Mesendoderm (in vitro differentiated cells): ENCODE measurements around the gene TARS1.

Experiments
- DNase-seq: peaks from one replicate; pipeline ENCODE4 v3.0.0; 2013
- H2AK5ac ChIP-seq: 2 replicates; pipeline ENCODE4 v1.6.1; 2013; ENCODE audit warnings: low read length, inconsistent platforms
- H2BK120ac ChIP-seq: 2 replicates; pipeline ENCODE4 v1.6.1; 2013; ENCODE audit warnings: low read depth, mild to moderate bottlenecking, low read length, moderate library complexity, mixed read lengths
- H2BK15ac ChIP-seq: replicated peaks from 2 replicates; pipeline ENCODE4 v1.6.1; 2013; ENCODE audit warnings: low read depth, mild to moderate bottlenecking, moderate library complexity
- H2BK5ac ChIP-seq: 2 replicates; pipeline ENCODE4 v1.6.1; 2013; ENCODE audit warnings: low read length, inconsistent platforms
- H3K18ac ChIP-seq: 2 replicates; pipeline ENCODE4 v1.6.1; 2013; ENCODE audit warnings: mild to moderate bottlenecking, low read length, mixed read lengths
- H3K23ac ChIP-seq: one replicate; pipeline ENCODE4 v1.6.1; 2013; ENCODE audit warnings: low read length
- H3K27ac ChIP-seq: 2 replicates; pipeline ENCODE4 v1.5.1; 2013; ENCODE audit warnings: low read depth, mild to moderate bottlenecking, inconsistent platforms, low read length, moderate library complexity
- H3K27me3 ChIP-seq: 2 replicates; pipeline ENCODE4 v1.6.1; 2013; ENCODE audit warnings: low read length, control low read depth, mild to moderate bottlenecking, inconsistent platforms; ENCODE audit not compliant: insufficient read depth, poor library complexity
- H3K36me3 ChIP-seq: 2 replicates; pipeline ENCODE4 v1.6.1; 2013; ENCODE audit warnings: low read length, inconsistent platforms; ENCODE audit not compliant: control insufficient read depth, insufficient read depth
- H3K4ac ChIP-seq: one replicate; pipeline ENCODE4 v1.6.1; 2013; ENCODE audit warnings: low read depth, mild to moderate bottlenecking, low read length, moderate library complexity
- H3K4me1 ChIP-seq: 2 replicates; pipeline ENCODE4 v1.6.1; 2013; ENCODE audit warnings: low read depth, low read length, inconsistent platforms; ENCODE audit not compliant: control insufficient read depth
- H3K4me2 ChIP-seq: 2 replicates; pipeline ENCODE4 v1.6.1; 2013; ENCODE audit warnings: low read length
- H3K4me3 ChIP-seq: 2 replicates; pipeline ENCODE4 v1.5.1; 2013; ENCODE audit warnings: mild to moderate bottlenecking, low read length
- H3K56ac ChIP-seq: one replicate; pipeline ENCODE4 v1.6.1; 2013; ENCODE audit warnings: low read length
- H3K79me1 ChIP-seq: 2 replicates; pipeline ENCODE4 v1.6.1; 2013; ENCODE audit warnings: low read length, inconsistent platforms
- H3K79me2 ChIP-seq: 2 replicates; pipeline ENCODE4 v1.6.1; 2013; ENCODE audit warnings: mild to moderate bottlenecking, low read length; ENCODE audit not compliant: control insufficient read depth, insufficient read depth
- H3K9ac ChIP-seq: 2 replicates; pipeline ENCODE4 v1.6.1; 2013; ENCODE audit warnings: low read length, inconsistent platforms
- H4K5ac ChIP-seq: one replicate; pipeline ENCODE4 v1.6.1; 2013; ENCODE audit warnings: low read length
- H4K8ac ChIP-seq: one replicate; pipeline ENCODE4 v1.6.1; 2013; ENCODE audit warnings: low read depth, mild to moderate bottlenecking, control low read depth, low read length, moderate library complexity
- WGBS: extraction: QIAGEN DNeasy Blood & Tissue Kit; methylation state at CpG from one replicate; pipeline ENCODE4 v1.1.7; 2013; ENCODE audit warnings: low lambda C conversion rate, missing lambda C conversion rate; ENCODE audit not compliant: insufficient coverage; ENCODE audit errors: extremely low coverage; 5-methylcytosine and 5-hydroxymethylcytosine counted together

TARS1 gene

GRCh38 chr5:33462456-33462855 is 21.7 kb downstream of the TARS1 start:
- H3K4me1 ChIP-seq = no peaks in the 10 kb centered on the region
- H4K8ac ChIP-seq = no peak overlapping the region
- no peak overlapping the region for H3K56ac ChIP-seq
- H3K79me1 ChIP-seq = peaks cover 4% of the 10 kb centered on the region
- H3K9ac ChIP-seq = no peak overlapping the region
- no peak overlapping the region for H3K23ac ChIP-seq
- no peak overlapping the region for H3K4me2 ChIP-seq
- H2AK5ac ChIP-seq = no peak overlapping the region
- H3K4ac ChIP-seq = no peak overlapping the region
- DNase-seq = no peak
- H2BK5ac ChIP-seq = no peak overlapping the region
- H4K5ac ChIP-seq = no peak overlapping the region
- no peak overlapping the region for H3K4me3 ChIP-seq
- H3K27me3 ChIP-seq = no peaks in the 10 kb centered on the region
- no peaks in the 10 kb centered on the region for H3K79me2 ChIP-seq
- no peak overlapping the region for H2BK120ac ChIP-seq
- no peak overlapping the region for H2BK15ac ChIP-seq
- H3K27ac ChIP-seq = no peak overlapping the region
- WGBS = no CpG with 5 or more reads among the region's 3 CpGs
- peaks cover 19% of the 10 kb centered on the region for H3K36me3 ChIP-seq
- H3K18ac ChIP-seq = no peak overlapping the region

- Histone ChIP-seq H3K79me1 (peaks cover 4% of the 10 kb centered on the region), H3K56ac (no peak overlapping the region), H2BK5ac (no peak overlapping the region), H2BK15ac (no peak overlapping the region), H2AK5ac (no peak overlapping the region), H3K18ac (no peak overlapping the region), H3K27me3 (no peaks in the 10 kb centered on the region), H3K9ac (no peak overlapping the region), H4K8ac (no peak overlapping the region), H3K4me2 (no peak overlapping the region), H3K4me1 (no peaks in the 10 kb centered on the region), H3K79me2 (no peaks in the 10 kb centered on the region), H3K4ac (no peak overlapping the region), H2BK120ac (no peak overlapping the region), H3K36me3 (peaks cover 11% of the 10 kb centered on the region), H3K4me3 (no peak overlapping the region), H4K5ac (no peak overlapping the region), H3K23ac (no peak overlapping the region), H3K27ac (no peak overlapping the region)
- DNase-seq = no peak
- no CpG with 5 or more reads among the region's 3 CpGs for WGBS
Observed at GRCh38 chr5:33465120-33465519, 24.4 kb downstream of the TARS1 start.

GRCh38 chr5:33468775-33469435 is 28.1 kb downstream of the TARS1 start:
- Histone ChIP-seq H3K9ac (no peak overlapping the region), H3K4me3 (no peak overlapping the region), H3K27ac (no peak overlapping the region), H4K8ac (no peak overlapping the region), H3K4ac (no peak overlapping the region), H2BK15ac (no peak overlapping the region), H3K36me3 (peaks cover 6% of the 10 kb centered on the region), H3K18ac (no peak overlapping the region), H2BK120ac (no peak overlapping the region), H3K79me2 (no peaks in the 10 kb centered on the region), H3K4me1 (no peaks in the 10 kb centered on the region), H2AK5ac (no peak overlapping the region), H3K27me3 (no peaks in the 10 kb centered on the region), H2BK5ac (no peak overlapping the region), H3K23ac (no peak overlapping the region), H4K5ac (no peak overlapping the region), H3K79me1 (peaks cover 5% of the 10 kb centered on the region), H3K56ac (no peak overlapping the region), H3K4me2 (no peak overlapping the region)
- WGBS = no CpG with 5 or more reads among the region's 9 CpGs
- DNase-seq = no peak

DNA sequence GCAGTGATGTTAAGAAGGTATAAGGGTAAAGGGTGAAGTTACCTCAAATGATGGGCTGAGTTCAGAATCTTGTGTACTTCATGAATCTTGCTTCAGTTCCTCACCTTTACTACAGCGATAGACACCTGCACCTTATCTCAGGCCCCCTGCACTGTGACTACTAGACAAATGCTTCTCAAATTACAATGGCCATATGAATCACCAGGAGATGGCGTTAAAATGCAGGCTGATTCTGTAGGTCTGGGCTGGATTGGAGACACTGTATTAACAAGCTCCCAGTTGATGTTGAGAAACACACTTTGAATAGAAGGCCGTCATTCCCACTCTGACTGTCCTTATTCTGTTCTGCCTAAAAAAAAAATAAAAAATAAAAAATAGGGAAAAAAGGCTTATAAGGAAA is 29.8 kb downstream of the TARS1 start:
- Histone ChIP-seq H2BK15ac (no peak overlapping the region), H4K5ac (no peak overlapping the region), H2BK5ac (no peak overlapping the region), H3K4me3 (no peak overlapping the region), H3K36me3 (peaks cover 5% of the 10 kb centered on the region), H2AK5ac (no peak overlapping the region), H3K18ac (no peak overlapping the region), H3K79me1 (peaks cover 4% of the 10 kb centered on the region), H3K79me2 (no peaks in the 10 kb centered on the region), H3K27me3 (no peaks in the 10 kb centered on the region), H4K8ac (no peak overlapping the region), H3K4me2 (no peak overlapping the region), H3K9ac (no peak overlapping the region), H3K4me1 (no peaks in the 10 kb centered on the region), H3K27ac (no peak overlapping the region), H2BK120ac (no peak overlapping the region), H3K4ac (no peak overlapping the region), H3K23ac (no peak overlapping the region), H3K56ac (no peak overlapping the region)
- WGBS = no CpG with 5 or more reads among the region's 3 CpGs
- peak; percentile 70 for DNase-seq

GRCh38 chr5:33472805-33473409 is 32.1 kb downstream of the TARS1 start:
- H3K9ac ChIP-seq = no peak overlapping the region
- H3K27me3 ChIP-seq = no peaks in the 10 kb centered on the region
- H2BK15ac ChIP-seq = no peak overlapping the region
- no peak overlapping the region for H2BK5ac ChIP-seq
- no peaks in the 10 kb centered on the region for H3K4me1 ChIP-seq
- no peak overlapping the region for H3K27ac ChIP-seq
- no peak overlapping the region for H2AK5ac ChIP-seq
- H4K5ac ChIP-seq = no peak overlapping the region
- DNase-seq = peak; percentile 48
- no peak overlapping the region for H3K18ac ChIP-seq
- H3K23ac ChIP-seq = no peak overlapping the region
- H3K79me2 ChIP-seq = no peaks in the 10 kb centered on the region
- H2BK120ac ChIP-seq = no peak overlapping the region
- peak overlapping the region; percentile 12 for H3K4ac ChIP-seq
- no peak overlapping the region for H3K4me2 ChIP-seq
- peaks cover 6% of the 10 kb centered on the region for H3K36me3 ChIP-seq
- no peak overlapping the region for H3K56ac ChIP-seq
- H3K79me1 ChIP-seq = peaks cover 3% of the 10 kb centered on the region
- no peak overlapping the region for H4K8ac ChIP-seq
- no CpG with 5 or more reads among the region's 2 CpGs for WGBS
- H3K4me3 ChIP-seq = no peak overlapping the region

DNA sequence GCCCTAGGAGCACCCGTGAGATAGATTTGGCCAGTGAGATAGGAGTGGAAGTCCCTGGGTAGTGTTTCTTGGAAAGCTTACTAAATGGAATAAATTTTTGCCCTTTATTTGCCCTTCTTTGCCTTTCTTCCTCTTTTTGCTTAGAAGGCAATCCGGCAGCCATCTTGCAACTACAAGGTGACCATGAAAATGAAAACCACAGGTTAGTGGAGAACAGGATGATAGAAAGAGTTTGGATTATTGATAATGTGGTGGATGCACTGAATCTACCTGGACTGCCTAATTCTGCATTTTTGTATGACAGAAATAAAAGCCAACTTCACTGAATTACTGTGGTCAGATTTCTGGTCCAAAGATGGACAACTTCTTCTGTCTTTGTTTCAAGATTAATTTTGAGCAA is 33.2 kb downstream of the TARS1 start:
- no peak overlapping the region for H3K4me3 ChIP-seq
- H3K79me1 ChIP-seq = peaks cover 3% of the 10 kb centered on the region
- no CpG with 5 or more reads among the region's 2 CpGs for WGBS
- H3K18ac ChIP-seq = no peak overlapping the region
- no peak for DNase-seq
- no peak overlapping the region for H2BK5ac ChIP-seq
- H3K4me2 ChIP-seq = no peak overlapping the region
- H2AK5ac ChIP-seq = no peak overlapping the region
- H3K56ac ChIP-seq = no peak overlapping the region
- H2BK120ac ChIP-seq = no peak overlapping the region
- no peaks in the 10 kb centered on the region for H3K4me1 ChIP-seq
- H3K4ac ChIP-seq = no peak overlapping the region
- H3K36me3 ChIP-seq = peaks cover 6% of the 10 kb centered on the region
- no peak overlapping the region for H4K5ac ChIP-seq
- no peak overlapping the region for H3K9ac ChIP-seq
- H4K8ac ChIP-seq = no peak overlapping the region
- no peak overlapping the region for H2BK15ac ChIP-seq
- H3K27me3 ChIP-seq = no peaks in the 10 kb centered on the region
- no peaks in the 10 kb centered on the region for H3K79me2 ChIP-seq
- no peak overlapping the region for H3K23ac ChIP-seq
- H3K27ac ChIP-seq = no peak overlapping the region
